Stimulated activated memory B cell treated with anti-CD40 and anti-IgM and Interleukin-4, amounts not matched to agents 10 μg/mL and 1 μg/mL and 100 μg/mL, for 72 hours (primary cell): ENCODE results near the gene SPINK1.

Experiments
- ATAC-seq: fragments of 150-1000 bp; cut with Tn5 transposase; 2 replicates; pipeline ENCODE4 v1.10.0; 2021
- H3K27ac Mint-ChIP-seq: one replicate; pipeline ENCODE4 v1.8.0; 2022; ENCODE audit warnings: mild to moderate bottlenecking, mixed read lengths
- H3K27me3 Mint-ChIP-seq: one replicate; pipeline ENCODE4 v1.8.0; 2022; ENCODE audit warnings: mixed read lengths
- H3K36me3 Mint-ChIP-seq: one replicate; pipeline ENCODE4 v1.8.0; 2022; ENCODE audit warnings: mixed read lengths
- H3K4me1 Mint-ChIP-seq: one replicate; pipeline ENCODE4 v1.8.0; 2022; ENCODE audit warnings: mixed read lengths
- H3K4me3 Mint-ChIP-seq: one replicate; pipeline ENCODE4 v1.8.0; 2022; ENCODE audit warnings: mild to moderate bottlenecking, moderate library complexity, mixed read lengths
- H3K9me3 Mint-ChIP-seq: one replicate; pipeline ENCODE4 v1.8.0; 2022; ENCODE audit warnings: mixed read lengths

The SPINK1 gene

DNA sequence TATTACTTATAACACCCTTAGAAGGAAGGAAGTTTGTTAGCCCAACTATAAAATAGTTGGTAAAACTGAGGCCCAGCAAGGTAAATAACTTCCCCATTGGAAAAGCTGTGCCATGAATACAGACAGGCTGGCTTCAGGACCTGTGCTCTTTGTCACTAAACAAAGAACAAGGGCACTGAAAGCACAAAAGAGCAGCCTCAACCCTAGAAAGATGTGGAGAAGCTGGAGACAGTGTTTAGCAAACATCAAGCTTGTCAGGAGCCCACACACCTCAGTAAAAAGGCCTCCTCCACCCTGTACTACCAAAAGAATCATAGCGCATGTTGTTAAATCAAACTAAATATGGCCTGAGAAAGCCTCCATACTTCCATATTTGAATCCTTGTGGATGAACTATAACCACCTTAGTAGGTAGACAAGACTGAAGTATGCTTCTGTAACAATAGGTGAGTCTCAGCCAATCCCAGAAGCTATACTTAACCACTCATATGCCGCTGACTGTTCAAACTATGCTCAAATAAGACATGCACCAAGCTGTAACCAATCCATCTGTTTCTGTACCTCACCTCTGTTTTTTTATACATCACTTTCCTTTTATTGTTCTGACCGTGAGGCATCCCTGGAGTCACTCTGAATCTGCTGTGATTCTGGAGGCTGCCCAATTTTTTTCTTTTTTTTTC lies 28.6 kb upstream of the SPINK1 start:
- H3K36me3 Mint-ChIP-seq: no peaks in the 10 kb centered on the region
- H3K4me1 Mint-ChIP-seq: no peaks in the 10 kb centered on the region
- no peaks in the 10 kb centered on the region for H3K27me3 Mint-ChIP-seq
- H3K9me3 Mint-ChIP-seq: no peaks in the 10 kb centered on the region
- no peak for ATAC-seq
- no peak overlapping the region for H3K27ac Mint-ChIP-seq
- H3K4me3 Mint-ChIP-seq: no peak overlapping the region

DNA sequence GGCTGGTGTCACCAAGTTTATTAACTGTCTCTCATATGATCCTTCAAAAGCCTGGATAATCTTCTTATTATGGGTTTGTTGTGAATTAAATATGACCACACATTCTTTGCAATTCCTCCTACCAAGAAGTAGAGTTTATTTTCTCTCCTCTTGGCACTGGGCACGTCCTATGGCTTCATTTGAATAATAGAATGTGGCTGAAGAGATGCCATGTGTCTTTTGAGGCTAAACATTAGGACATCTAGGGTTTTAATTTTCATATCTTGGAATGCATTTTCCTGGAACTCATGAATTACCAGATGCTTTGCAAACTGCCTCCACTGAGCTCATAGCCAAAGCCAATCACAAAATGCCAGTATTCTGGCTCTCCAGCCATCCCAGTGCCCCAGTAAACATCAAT lies 27.1 kb upstream of the SPINK1 start:
- Mint-ChIP-seq H3K4me3 (no peak overlapping the region), H3K9me3 (no peaks in the 10 kb centered on the region), H3K27me3 (no peaks in the 10 kb centered on the region), H3K4me1 (no peaks in the 10 kb centered on the region), H3K36me3 (no peaks in the 10 kb centered on the region), H3K27ac (no peak overlapping the region)
- ATAC-seq: no peak

DNA sequence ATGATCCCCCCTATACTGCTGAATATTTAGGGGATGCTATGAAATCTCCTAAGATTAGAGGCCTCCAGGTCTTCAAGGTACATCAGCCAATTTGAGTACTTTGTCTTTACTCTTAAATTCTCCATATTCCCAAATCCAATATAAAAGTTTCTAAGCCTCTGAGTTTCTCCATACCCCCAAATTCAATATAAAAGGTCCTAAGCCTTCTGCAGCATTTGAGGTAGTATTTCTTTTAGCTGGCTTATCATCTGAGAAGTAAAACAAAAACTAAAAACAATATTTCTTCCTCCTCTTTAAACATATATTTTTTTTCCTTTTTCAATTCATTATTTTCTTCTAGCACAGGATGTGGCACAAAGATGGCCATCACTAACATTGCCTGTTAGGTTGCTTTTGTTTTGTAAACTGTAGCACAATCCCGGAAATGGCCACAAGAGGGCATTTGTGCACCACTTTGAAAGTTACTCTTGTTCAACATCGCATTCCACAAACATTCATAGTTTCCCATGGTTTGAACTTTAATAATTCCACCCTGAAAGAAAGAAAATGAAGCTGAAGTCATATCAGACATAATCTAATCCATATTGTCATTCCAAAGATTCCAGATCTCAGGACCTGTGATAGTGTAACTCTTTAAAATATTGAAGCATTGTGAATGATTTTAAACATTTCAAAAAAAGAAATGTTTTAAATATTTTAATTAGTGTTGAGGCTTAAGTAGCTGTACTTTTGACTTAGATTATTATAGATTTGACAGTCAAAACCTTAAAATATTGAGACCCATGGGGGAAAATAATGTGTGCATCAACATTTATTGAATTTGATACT lies 26.0 kb upstream of the SPINK1 start:
- H3K36me3 Mint-ChIP-seq: no peaks in the 10 kb centered on the region

DNA sequence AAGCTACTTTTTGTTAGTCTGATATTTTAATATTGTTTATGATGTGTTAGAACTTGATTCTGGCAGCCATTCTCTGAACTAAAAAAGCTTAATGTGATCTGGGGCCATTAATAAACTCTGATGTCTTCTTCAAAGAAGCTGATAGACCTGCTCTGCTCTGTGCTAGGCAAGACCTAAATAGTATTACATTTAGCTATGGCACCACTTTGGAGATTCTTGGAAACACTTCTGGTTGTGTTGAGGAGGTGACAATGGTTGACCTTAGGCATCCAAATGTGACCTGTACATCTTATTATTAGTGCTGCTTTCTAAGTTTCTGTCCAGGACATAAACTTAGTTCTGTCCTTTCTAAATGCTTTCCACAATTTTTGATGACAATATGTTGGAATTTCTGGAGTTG lies 25.3 kb upstream of the SPINK1 start:
- no peak overlapping the region for H3K27ac Mint-ChIP-seq
- H3K36me3 Mint-ChIP-seq: no peaks in the 10 kb centered on the region
- H3K27me3 Mint-ChIP-seq: no peaks in the 10 kb centered on the region
- no peaks in the 10 kb centered on the region for H3K4me1 Mint-ChIP-seq
- H3K9me3 Mint-ChIP-seq: no peaks in the 10 kb centered on the region
- ATAC-seq: no peak
- no peak overlapping the region for H3K4me3 Mint-ChIP-seq

More for the DNA sequence above, 26.0 kb upstream of the SPINK1 start:
- ATAC-seq: no peak
- Mint-ChIP-seq H3K27me3 (no peaks in the 10 kb centered on the region), H3K4me1 (no peaks in the 10 kb centered on the region), H3K4me3 (no peak overlapping the region), H3K9me3 (no peaks in the 10 kb centered on the region), H3K27ac (no peak overlapping the region)

DNA sequence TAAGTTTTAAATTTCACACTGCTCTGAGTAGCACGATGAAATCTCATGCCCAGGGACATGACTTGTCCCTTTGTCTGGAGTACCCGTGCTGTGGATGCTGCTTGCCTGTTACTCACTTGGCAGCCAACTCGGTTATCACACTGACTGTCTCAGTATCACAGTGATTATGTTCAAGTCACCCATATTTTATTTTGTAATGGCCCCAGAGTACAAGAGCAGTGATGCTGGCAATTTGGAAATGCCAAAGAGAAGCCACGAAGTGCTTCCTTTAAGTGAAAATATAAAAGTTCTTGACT lies 24.3 kb upstream of the SPINK1 start:
- ATAC-seq: no peak
- Mint-ChIP-seq H3K27me3 (no peaks in the 10 kb centered on the region), H3K9me3 (no peaks in the 10 kb centered on the region), H3K4me3 (no peak overlapping the region), H3K27ac (no peak overlapping the region), H3K4me1 (no peaks in the 10 kb centered on the region), H3K36me3 (no peaks in the 10 kb centered on the region)

DNA sequence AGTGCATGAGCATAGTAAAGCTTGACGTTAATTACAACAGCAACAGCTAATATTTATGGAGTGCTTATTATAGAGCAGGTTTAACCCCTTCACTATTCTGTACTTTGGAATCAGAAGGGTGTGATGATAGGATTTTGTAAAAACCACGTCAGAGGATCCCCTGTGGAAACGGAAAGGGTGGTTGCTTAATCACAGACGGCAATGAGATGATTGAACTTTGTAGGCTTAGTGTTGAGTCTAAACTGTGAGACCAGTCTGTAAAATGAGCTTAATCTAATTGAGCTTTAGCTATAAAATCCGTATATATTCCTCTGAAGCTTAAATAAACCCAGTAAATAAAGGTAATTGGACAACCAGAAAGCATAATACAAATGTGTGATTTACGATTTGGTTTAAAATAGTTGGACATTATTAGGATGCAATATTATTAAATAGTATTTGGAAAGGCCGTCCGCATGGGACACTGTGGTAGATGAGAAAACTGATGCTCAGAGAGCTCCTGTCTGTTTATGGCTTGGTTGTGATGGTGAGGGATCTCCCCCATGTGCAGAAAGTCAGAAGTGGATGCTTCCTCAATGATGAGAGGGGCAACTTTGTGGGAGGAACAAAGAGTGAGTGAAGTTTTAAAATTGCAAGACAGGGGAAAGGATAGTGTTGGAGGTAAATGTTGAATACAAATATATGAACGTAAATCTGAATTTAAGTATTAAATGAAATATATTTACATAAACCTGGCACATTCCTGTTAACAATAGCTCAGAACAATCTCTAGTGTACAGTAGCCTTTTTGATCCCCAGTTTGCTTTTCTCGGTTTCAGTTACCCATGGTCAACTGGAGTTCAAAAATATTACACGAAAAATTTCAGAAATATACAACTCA lies 23.7 kb upstream of the SPINK1 start:
- Mint-ChIP-seq H3K9me3 (no peaks in the 10 kb centered on the region), H3K27me3 (no peaks in the 10 kb centered on the region), H3K36me3 (no peaks in the 10 kb centered on the region), H3K4me1 (no peaks in the 10 kb centered on the region), H3K27ac (no peak overlapping the region), H3K4me3 (no peak overlapping the region)
- no peak for ATAC-seq

DNA sequence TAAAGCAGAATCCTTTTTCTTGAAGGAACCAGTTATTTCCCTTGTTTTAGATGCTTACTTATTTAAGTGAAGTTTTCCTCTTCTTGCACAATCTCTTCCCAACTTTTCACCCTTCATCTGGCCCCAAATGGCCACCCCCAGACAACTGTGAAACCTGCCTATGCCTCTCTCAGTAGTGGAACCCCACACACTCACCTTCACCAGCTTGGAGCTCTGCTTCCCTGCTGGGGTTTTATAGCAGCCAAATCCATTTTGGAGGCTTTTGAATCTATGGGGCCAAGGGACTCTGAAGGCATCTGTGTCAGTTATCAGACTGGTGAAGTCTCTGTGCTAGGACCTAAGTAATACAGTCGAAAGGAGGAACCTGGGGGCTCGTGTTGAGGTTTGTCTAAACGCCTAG lies 22.9 kb upstream of the SPINK1 start:
- Mint-ChIP-seq H3K4me1 (no peaks in the 10 kb centered on the region), H3K36me3 (no peaks in the 10 kb centered on the region), H3K27me3 (no peaks in the 10 kb centered on the region), H3K9me3 (no peaks in the 10 kb centered on the region), H3K4me3 (no peak overlapping the region), H3K27ac (no peak overlapping the region)
- no peak for ATAC-seq

DNA sequence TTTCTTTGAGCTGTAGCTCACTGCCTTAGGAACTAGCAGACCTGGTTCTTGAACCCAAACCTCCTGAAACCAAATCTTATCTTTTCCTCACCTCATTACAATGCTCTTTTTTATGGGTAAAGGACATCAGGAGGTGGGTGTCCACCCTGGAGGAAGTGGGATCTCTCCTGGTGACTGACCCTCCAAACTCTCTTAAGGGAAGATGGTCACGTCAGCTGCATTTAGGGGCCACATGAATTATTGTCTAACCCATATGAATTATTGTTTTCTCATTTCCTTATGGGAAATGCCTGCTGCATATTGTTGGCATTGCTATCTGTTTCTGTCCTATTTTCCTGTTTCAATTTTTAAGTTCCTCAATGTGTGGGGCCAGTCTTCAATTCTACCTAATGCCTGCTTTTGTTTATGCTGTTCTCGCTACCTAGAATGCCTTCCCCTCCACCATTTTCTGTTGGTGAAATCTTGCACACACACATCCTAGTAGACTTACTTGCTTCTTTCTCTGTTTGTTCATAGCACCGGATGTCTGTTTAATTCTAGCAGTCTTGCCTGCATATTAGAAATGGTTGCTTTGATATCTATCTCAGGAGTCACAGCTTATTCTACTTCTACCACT lies 22.0 kb upstream of the SPINK1 start:
- no peaks in the 10 kb centered on the region for H3K9me3 Mint-ChIP-seq
- ATAC-seq: no peak

DNA sequence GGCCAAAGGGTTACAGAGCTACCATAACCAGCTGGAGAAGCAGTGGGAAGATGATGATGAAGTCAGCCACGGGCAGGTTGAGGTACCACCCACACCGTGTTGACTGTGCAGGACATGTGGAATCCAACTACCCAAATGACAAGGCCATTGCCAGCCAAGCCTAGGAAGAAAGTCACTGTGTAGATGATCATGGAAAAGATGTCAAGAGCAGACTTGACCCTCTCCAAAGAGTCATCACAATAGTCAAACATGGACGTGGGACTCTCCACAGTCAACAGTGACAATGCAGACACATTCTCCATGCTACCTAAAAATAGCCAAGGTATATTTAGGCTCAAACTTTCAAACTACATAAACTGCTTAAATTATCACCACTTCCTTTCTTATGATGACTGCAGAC lies 20.9 kb upstream of the SPINK1 start:
- no peaks in the 10 kb centered on the region for H3K27me3 Mint-ChIP-seq
- H3K4me3 Mint-ChIP-seq: no peak overlapping the region
- no peaks in the 10 kb centered on the region for H3K9me3 Mint-ChIP-seq
- ATAC-seq: no peak
- H3K36me3 Mint-ChIP-seq: no peaks in the 10 kb centered on the region
- H3K27ac Mint-ChIP-seq: no peak overlapping the region
- H3K4me1 Mint-ChIP-seq: no peaks in the 10 kb centered on the region

More for the DNA sequence above, 22.0 kb upstream of the SPINK1 start:
- Mint-ChIP-seq H3K4me1 (no peaks in the 10 kb centered on the region), H3K36me3 (no peaks in the 10 kb centered on the region), H3K4me3 (no peak overlapping the region), H3K27me3 (no peaks in the 10 kb centered on the region), H3K27ac (no peak overlapping the region)

DNA sequence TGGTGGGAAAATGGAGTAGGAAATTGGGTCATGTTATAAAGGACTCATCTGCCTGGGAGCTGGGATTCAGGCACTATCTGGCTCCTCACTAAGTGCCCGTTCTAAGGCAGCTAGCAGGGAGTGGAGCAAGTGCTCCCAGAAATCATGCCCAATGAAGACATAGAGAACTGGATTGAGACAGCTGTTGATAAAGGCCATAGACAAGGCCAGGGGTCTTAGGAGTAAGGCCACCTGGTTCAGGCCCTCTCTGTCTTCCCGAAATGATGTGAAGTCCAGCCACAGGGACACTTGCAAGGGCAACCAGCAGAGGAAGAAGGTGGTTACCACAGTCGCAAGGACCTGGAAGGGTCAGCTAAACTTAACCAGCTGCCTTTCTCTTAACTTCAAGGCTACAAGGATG lies 20.1 kb upstream of the SPINK1 start:
- H3K4me3 Mint-ChIP-seq: no peak overlapping the region
- H3K27me3 Mint-ChIP-seq: no peaks in the 10 kb centered on the region
- no peaks in the 10 kb centered on the region for H3K36me3 Mint-ChIP-seq
- ATAC-seq: no peak
- no peak overlapping the region for H3K27ac Mint-ChIP-seq
- no peaks in the 10 kb centered on the region for H3K9me3 Mint-ChIP-seq
- H3K4me1 Mint-ChIP-seq: no peaks in the 10 kb centered on the region

DNA sequence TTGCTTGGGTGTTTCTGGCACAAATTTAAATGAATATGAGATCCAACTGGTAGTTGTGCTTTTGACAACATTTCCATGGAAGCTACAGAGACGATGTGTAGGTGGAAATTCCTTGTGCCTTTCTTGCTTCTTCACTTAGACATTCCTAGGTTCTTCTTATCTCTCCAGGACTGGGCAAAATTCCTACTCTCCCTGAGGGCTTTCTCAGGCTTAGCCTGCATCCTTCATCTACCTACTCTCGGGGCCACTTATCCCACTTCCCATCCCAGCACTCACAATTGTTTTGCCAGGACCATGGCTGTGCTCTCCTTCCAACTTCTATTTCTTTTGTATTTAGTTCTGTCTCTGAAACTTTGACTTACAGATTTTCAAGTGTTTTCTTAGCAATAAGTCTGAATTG lies 17.8 kb upstream of the SPINK1 start:
- H3K4me3 Mint-ChIP-seq: no peak overlapping the region
- H3K36me3 Mint-ChIP-seq: no peaks in the 10 kb centered on the region
- H3K27me3 Mint-ChIP-seq: no peaks in the 10 kb centered on the region
- no peaks in the 10 kb centered on the region for H3K4me1 Mint-ChIP-seq
- no peak for ATAC-seq
- H3K9me3 Mint-ChIP-seq: no peaks in the 10 kb centered on the region
- no peak overlapping the region for H3K27ac Mint-ChIP-seq

DNA sequence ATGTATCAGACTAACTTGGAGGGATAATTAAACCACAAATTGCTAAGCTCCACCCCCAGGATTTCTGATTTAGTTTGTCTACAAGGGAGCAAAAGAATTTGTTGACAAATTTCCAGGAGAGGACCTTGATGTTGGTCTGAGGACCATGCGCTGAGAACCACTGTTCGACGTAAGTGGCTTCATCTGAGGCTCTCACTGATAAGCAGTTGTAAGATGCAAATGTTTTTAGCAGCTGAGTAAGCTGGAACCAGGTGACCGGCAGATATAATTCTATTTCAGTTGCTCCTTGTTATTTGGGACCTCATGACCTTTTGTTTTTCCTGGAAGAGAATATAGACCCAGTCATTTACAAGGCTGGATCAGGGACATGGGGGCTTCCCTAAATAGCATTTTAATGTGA lies 14.1 kb upstream of the SPINK1 start:
- Mint-ChIP-seq H3K36me3 (no peaks in the 10 kb centered on the region), H3K27me3 (peaks cover 9% of the 10 kb centered on the region), H3K4me1 (no peaks in the 10 kb centered on the region), H3K27ac (no peak overlapping the region), H3K4me3 (no peak overlapping the region), H3K9me3 (no peaks in the 10 kb centered on the region)
- no peak for ATAC-seq

DNA sequence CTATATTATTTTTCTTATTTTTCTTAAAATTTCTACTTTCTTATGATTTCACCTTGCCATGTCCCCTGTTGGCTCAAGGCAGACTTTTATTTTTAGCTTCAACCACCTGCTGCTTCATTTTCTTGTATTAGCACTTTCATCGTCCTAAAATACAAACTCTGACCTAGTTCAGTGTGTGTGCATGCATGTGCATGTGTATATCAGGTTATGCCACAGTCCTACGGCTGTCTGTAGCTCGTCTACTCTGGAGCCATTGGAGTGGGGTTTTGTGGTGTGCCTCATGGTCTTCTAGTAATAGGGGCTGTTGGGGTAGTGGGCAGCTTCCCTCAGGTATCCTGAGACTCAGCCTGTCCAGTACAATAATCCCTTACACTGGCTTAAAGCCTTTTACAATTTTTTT lies 13.4 kb upstream of the SPINK1 start:
- no peak overlapping the region for H3K4me3 Mint-ChIP-seq
- no peaks in the 10 kb centered on the region for H3K36me3 Mint-ChIP-seq
- H3K27ac Mint-ChIP-seq: no peak overlapping the region
- peaks cover 9% of the 10 kb centered on the region for H3K27me3 Mint-ChIP-seq
- no peaks in the 10 kb centered on the region for H3K9me3 Mint-ChIP-seq
- H3K4me1 Mint-ChIP-seq: no peaks in the 10 kb centered on the region
- ATAC-seq: no peak

DNA sequence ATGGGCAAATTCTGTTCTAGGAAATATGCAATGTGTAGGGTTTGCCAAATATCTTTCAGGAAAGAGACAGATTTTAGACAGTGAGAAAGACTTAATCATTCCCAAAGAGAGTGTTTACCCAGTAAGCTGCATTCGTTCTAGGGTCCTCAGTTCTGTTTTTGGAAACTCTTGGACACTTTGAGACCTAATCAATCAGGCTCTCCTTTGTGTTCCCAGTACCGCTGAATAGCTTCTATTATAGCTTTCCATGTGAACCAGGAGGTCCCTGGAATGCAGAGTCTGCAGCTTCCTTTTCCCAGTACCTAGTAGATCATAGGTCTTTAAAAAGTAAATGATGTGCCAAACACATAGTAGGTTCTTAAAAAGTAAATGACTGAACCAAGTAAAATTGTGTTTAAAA lies 11.4 kb upstream of the SPINK1 start:
- Mint-ChIP-seq H3K27me3 (peaks cover 9% of the 10 kb centered on the region), H3K36me3 (no peaks in the 10 kb centered on the region), H3K27ac (no peak overlapping the region), H3K4me3 (no peak overlapping the region), H3K4me1 (no peaks in the 10 kb centered on the region), H3K9me3 (peaks cover 4% of the 10 kb centered on the region)
- ATAC-seq: no peak

DNA sequence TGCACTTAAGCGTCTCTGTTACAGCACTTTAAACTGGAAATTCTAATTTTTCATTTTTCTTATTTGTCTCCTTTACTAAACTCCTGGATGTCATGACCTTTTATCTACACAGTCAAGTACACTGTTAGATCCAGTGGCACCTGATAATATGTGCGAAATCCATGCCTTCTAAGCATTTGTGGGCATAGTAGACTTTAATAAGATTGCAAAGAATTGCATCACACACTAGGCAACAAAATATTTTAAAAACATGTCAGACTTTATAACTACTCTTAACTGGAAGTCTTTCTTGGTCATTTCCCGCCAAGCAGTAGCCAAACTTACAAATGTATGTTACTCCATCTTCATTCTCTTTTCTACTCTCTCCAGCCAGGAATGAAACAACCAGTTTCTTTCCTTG lies 5.0 kb upstream of the SPINK1 start:
- no peaks in the 10 kb centered on the region for H3K36me3 Mint-ChIP-seq
- no peaks in the 10 kb centered on the region for H3K27me3 Mint-ChIP-seq
- no peak for ATAC-seq
- no peak overlapping the region for H3K27ac Mint-ChIP-seq
- no peaks in the 10 kb centered on the region for H3K4me1 Mint-ChIP-seq
- peaks cover 4% of the 10 kb centered on the region for H3K9me3 Mint-ChIP-seq
- no peak overlapping the region for H3K4me3 Mint-ChIP-seq
